WERI-Rb-1 (cell line): ENCODE measurements around the gene ZFP64.

ENCODE experiments used
- DNase-seq: peaks from one replicate; pipeline ENCODE4 v3.0.0-alpha.2; 2020
- H3K27ac ChIP-seq: fragments of 250-450 bp; sonication (Bioruptor Pico); 2 replicates; pipeline ENCODE4 v1.5.1; 2020; ENCODE audit warnings: mild to moderate bottlenecking, moderate library complexity
- H3K27me3 ChIP-seq: fragments of 250-450 bp; sonication (Bioruptor Pico); 2 replicates; pipeline ENCODE4 v1.5.1; 2021; ENCODE audit warnings: mild to moderate bottlenecking, low read depth, moderate library complexity; ENCODE audit not compliant: insufficient read depth, severe bottlenecking
- H3K36me3 ChIP-seq: fragments of 250-450 bp; sonication (Bioruptor Pico); 2 replicates; pipeline ENCODE4 v1.5.1; 2020; ENCODE audit warnings: mild to moderate bottlenecking, moderate library complexity
- H3K4me3 ChIP-seq: 2 replicates; pipeline ENCODE4 v1.5.1; 2011; ENCODE audit warnings: low read depth, mild to moderate bottlenecking, control low read depth, low read length
- H3K9me3 ChIP-seq: fragments of 250-450 bp; sonication (Bioruptor Pico); 2 replicates; pipeline ENCODE4 v1.5.1; 2021; ENCODE audit warnings: mild to moderate bottlenecking, moderate library complexity; ENCODE audit not compliant: severe bottlenecking
- CTCF ChIP-seq: IDR thresholded peaks from 2 replicates; pipeline ENCODE4 v1.5.1; 2011; ENCODE audit warnings: low read depth, mild to moderate bottlenecking, control low read depth, inconsistent platforms, low read length

ZFP64 gene

GRCh38 chr20:52209154-52209571 is 17.6 kb upstream of the ZFP64 start:
- Histone ChIP-seq H3K36me3 (no peaks in the 10 kb centered on the region), H3K27me3 (peaks cover 8% of the 10 kb centered on the region), H3K4me3 (no peak overlapping the region), H3K27ac (no peak overlapping the region), H3K9me3 (peaks cover 9% of the 10 kb centered on the region)
- TF ChIP-seq CTCF: no peak
- DNase-seq: no peak

- Histone ChIP-seq H3K27me3 (peaks cover 8% of the 10 kb centered on the region), H3K27ac (no peak overlapping the region), H3K4me3 (no peak overlapping the region), H3K36me3 (no peaks in the 10 kb centered on the region), H3K9me3 (peaks cover 2% of the 10 kb centered on the region)
- no peak for TF ChIP-seq CTCF
- DNase-seq: no peak
Observed at GRCh38 chr20:52207020-52207810, 15.6 kb upstream of the ZFP64 start.

- Histone ChIP-seq H3K4me3 (no peak overlapping the region), H3K9me3 (no peaks in the 10 kb centered on the region), H3K27ac (no peak overlapping the region), H3K36me3 (no peaks in the 10 kb centered on the region), H3K27me3 (peaks cover 3% of the 10 kb centered on the region)
- TF ChIP-seq CTCF: no peak
- DNase-seq: no peak
Observed at GRCh38 chr20:52204136-52204535, 12.6 kb upstream of the ZFP64 start.

- TF ChIP-seq CTCF: no peak
- no peak overlapping the region for H3K4me3 ChIP-seq
- no peak overlapping the region for H3K27ac ChIP-seq
- H3K27me3 ChIP-seq: no peaks in the 10 kb centered on the region
- H3K9me3 ChIP-seq: no peaks in the 10 kb centered on the region
- no peak for DNase-seq
- no peaks in the 10 kb centered on the region for H3K36me3 ChIP-seq
Observed at GRCh38 chr20:52201395-52201794, 9.8 kb upstream of the ZFP64 start.

- no peaks in the 10 kb centered on the region for H3K27me3 ChIP-seq
- no peak overlapping the region for H3K27ac ChIP-seq
- no peak for TF ChIP-seq CTCF
- H3K9me3 ChIP-seq: no peaks in the 10 kb centered on the region
- H3K36me3 ChIP-seq: no peaks in the 10 kb centered on the region
- no peak overlapping the region for H3K4me3 ChIP-seq
- no peak for DNase-seq
Observed at GRCh38 chr20:52200870-52201269, 9.3 kb upstream of the ZFP64 start.

- TF ChIP-seq CTCF: no peak
- Histone ChIP-seq H3K4me3 (no peak overlapping the region), H3K36me3 (no peaks in the 10 kb centered on the region; the same call in 1 of the 2 replicates), H3K27ac (no peak overlapping the region), H3K9me3 (no peaks in the 10 kb centered on the region), H3K27me3 (no peaks in the 10 kb centered on the region)
- no peak for DNase-seq
Observed at GRCh38 chr20:52196845-52197244, 5.3 kb upstream of the ZFP64 start.
